ENCODE measurements around the gene NUDCD3.

NUDCD3 gene

DNA sequence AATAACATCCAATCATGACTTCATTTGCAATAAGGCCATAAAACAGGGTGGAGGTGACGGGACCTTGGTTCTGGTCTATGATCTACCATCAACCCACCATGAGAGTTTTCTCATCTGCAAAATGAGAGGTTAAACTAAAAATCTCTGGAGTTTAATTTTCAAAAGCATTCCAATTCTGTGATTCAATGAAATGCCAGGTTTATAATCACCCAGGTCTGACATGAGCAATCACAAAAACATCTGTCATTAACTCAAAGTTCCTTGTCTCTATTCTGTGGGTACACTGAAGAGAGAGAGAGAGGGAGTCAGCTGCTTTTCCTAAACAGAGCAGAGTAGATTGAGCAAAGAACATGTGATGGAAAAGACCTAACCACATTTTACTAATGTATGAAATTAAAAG lies 75.4 kb downstream of the NUDCD3 start:
- Histone ChIP-seq H3K9me3 (ENCODE audit: insufficient read depth, low read depth, low read length) (peaks cover 11% of the 10 kb centered on the region), H3K4me1 (ENCODE audit: insufficient read depth, low read length) (no peaks in the 10 kb centered on the region)
- WGBS, result 94% methylated on average over 1 of the region's 1 CpG

DNA sequence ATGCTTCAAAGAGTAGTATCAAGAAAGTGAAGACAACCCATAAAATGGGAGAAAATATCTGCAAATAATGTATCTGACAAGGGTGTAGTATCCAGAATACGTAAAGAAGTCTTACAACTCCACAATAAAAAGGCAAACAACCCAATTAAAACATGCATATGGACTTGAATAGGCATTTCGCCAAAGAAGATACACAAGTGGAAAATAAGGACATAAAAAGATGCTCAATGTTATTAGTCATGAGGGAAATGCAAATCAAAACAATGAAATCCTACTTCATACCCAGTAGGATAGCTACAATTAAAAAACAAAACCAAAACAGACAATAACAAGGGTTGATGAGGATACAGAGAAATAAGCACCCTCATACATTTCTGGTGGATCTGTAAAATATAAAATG lies 79.2 kb downstream of the NUDCD3 start:
- Histone ChIP-seq H3K4me1 (ENCODE audit: insufficient read depth, low read length) (peaks cover 25% of the 10 kb centered on the region), H3K9ac (ENCODE audit: low read depth, low read length) (no peak overlapping the region), H3K9me3 (ENCODE audit: insufficient read depth, low read depth, low read length) (peaks cover 11% of the 10 kb centered on the region), H3K27ac (ENCODE audit: low read depth, low read length) (no peak overlapping the region), H3K27me3 (ENCODE audit: insufficient read depth, low read length) (no peaks in the 10 kb centered on the region), H3K36me3 (ENCODE audit: insufficient read depth, low read length) (peaks cover 9% of the 10 kb centered on the region; the same call in 1 of the 2 replicates), H3K4me3 (ENCODE audit: low read length) (no peak overlapping the region)
- no CpG with 5 or more reads among the region's 2 CpGs for WGBS

More for the DNA sequence above, 75.4 kb downstream of the NUDCD3 start:
- Histone ChIP-seq H3K27me3 (ENCODE audit: insufficient read depth, low read length) (no peaks in the 10 kb centered on the region), H3K27ac (ENCODE audit: low read depth, low read length) (no peak overlapping the region), H3K36me3 (ENCODE audit: insufficient read depth, low read length) (peaks cover 9% of the 10 kb centered on the region; the same call in 1 of the 2 replicates), H3K4me3 (ENCODE audit: low read length) (no peak overlapping the region), H3K9ac (ENCODE audit: low read depth, low read length) (no peak overlapping the region)

DNA sequence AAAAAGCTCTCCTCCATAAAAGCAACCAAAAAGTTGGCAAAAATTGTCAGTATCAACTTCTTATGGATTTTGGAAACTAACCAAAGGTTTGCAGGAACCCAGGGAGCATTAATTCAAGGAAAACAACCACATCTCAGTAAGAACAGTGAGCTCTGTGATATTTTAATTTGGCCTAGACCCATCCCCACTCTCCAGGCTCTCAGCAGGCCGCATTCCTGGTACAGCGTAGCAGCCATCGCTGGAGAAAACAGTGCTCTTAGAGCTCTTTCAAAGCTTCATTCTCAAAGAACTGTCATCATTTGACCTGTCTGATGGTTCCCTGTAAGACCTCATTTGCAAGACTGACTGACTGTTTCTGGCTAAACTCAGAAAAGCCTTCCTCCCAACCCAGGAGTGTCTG lies 81.9 kb downstream of the NUDCD3 start:
- Histone ChIP-seq H3K4me1 (ENCODE audit: insufficient read depth, low read length) (peaks cover 25% of the 10 kb centered on the region), H3K27me3 (ENCODE audit: insufficient read depth, low read length) (no peaks in the 10 kb centered on the region), H3K9me3 (ENCODE audit: insufficient read depth, low read depth, low read length) (peaks cover 11% of the 10 kb centered on the region), H3K36me3 (ENCODE audit: insufficient read depth, low read length) (peaks cover 11% of the 10 kb centered on the region; the same call in 1 of the 2 replicates), H3K9ac (ENCODE audit: low read depth, low read length) (no peak overlapping the region), H3K27ac (ENCODE audit: low read depth, low read length) (peak overlapping the region; percentile 76; the same call in 1 of the 2 replicates), H3K4me3 (ENCODE audit: low read length) (no peak overlapping the region)
- WGBS, result 7% methylated on average over 3 of the region's 3 CpGs

DNA sequence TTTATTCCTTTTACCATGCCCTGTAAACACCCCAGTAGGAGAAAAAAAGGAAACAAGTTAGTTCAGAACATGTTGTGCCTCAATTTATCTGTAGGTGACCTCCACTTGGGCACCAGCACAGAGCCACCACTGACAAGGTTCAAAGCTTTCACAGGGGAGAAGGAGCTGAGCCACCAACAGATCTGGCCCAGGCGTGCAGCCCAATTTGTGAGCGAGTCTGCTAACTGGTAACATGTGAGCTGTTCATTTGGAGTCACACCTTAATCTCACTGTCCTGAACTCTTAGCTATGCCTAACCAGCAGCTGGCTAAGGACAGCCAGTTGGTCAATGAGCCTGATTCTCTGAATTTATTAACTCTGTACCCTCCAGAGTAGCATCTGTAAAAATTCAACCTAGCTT lies 86.7 kb downstream of the NUDCD3 start:
- H3K9ac ChIP-seq (ENCODE audit: low read depth, low read length), result no peak overlapping the region
- H3K27me3 ChIP-seq (ENCODE audit: insufficient read depth, low read length), result no peaks in the 10 kb centered on the region
- no peak overlapping the region for H3K4me3 ChIP-seq (ENCODE audit: low read length)
- H3K27ac ChIP-seq (ENCODE audit: low read depth, low read length), result no peak overlapping the region
- H3K36me3 ChIP-seq (ENCODE audit: insufficient read depth, low read length), result 0 out of 2 replicates have a peak, but pooled peaks cover 12% of the 10 kb centered on the region
- WGBS, result 94% methylated on average over 2 of the region's 2 CpGs
- H3K9me3 ChIP-seq (ENCODE audit: insufficient read depth, low read depth, low read length), result no peaks in the 10 kb centered on the region
- H3K4me1 ChIP-seq (ENCODE audit: insufficient read depth, low read length), result peaks cover 13% of the 10 kb centered on the region

DNA sequence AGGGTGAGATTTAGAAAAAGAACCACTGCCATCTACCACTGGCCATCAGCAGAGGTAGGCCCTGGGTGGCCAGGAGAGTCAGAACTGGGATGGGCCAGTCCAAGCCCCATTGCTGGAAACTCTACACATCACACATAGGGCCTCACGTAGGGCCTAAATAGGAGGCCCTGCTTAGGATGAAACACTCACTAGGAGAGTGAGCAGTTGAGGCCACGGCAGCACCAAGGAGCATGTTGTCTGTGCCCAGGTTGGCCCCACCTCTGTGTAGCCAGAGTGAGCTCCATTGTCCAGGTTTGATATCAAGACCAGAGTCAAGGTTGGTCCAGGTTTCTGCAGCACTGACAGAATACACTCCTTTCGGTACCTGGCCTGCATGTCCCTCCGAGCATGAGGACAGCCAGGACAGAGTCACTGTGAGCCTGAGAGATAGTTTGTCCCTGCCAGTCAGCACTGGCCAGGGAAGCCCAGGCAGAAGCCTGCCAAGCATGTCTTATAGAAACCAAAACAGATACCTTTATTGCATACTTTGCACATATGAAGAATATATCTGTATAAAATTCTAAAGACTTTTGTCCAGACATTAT lies 87.2 kb downstream of the NUDCD3 start:
- Histone ChIP-seq H3K27ac (ENCODE audit: low read depth, low read length) (no peak overlapping the region), H3K4me1 (ENCODE audit: insufficient read depth, low read length) (peaks cover 8% of the 10 kb centered on the region), H3K27me3 (ENCODE audit: insufficient read depth, low read length) (no peaks in the 10 kb centered on the region), H3K36me3 (ENCODE audit: insufficient read depth, low read length) (0 out of 2 replicates have a peak, but pooled peaks cover 17% of the 10 kb centered on the region), H3K9ac (ENCODE audit: low read depth, low read length) (no peak overlapping the region), H3K4me3 (ENCODE audit: low read length) (no peak overlapping the region), H3K9me3 (ENCODE audit: insufficient read depth, low read depth, low read length) (no peaks in the 10 kb centered on the region)
- 95% methylated on average over 4 of the region's 4 CpGs for WGBS

DNA sequence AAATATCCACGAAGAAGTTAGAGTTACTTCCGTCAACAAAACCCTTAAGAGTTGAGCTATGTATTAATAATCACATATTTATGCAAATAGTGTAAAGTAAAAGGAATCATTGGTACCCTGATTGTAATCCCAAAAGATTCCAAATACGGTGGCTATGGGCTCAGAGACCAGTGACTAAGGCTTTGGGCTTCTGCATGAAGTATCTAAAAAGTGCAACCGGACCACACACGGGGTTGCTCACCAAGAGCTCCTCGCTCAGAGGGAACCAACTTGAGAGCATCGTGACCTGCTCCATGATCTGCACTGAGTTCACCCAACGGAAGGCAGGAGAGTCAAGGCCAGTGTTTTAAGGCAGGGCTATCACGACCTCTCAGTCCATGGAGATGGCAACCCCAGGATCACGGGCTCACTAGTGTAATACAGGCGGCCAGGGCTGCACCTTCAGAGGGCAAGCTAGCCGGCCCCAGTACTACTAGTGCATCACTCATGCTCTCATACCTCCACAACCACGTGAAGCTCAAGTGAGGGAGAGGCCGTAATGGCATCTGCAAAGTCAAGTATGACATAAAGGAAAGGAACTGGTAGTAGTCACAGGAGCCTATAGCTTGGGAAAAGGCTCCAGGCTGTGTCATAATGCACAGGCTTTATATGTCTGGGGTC lies 87.9 kb downstream of the NUDCD3 start:
- no peak overlapping the region for H3K9ac ChIP-seq (ENCODE audit: low read depth, low read length)
- no peaks in the 10 kb centered on the region for H3K27me3 ChIP-seq (ENCODE audit: insufficient read depth, low read length)
- no peak overlapping the region for H3K27ac ChIP-seq (ENCODE audit: low read depth, low read length)
- 96% methylated on average over 12 of the region's 14 CpGs for WGBS
- H3K4me1 ChIP-seq (ENCODE audit: insufficient read depth, low read length), result 0 out of 2 replicates have a peak, but pooled peaks cover under 1% of the 10 kb centered on the region
- no peak overlapping the region for H3K4me3 ChIP-seq (ENCODE audit: low read length)
- no peaks in the 10 kb centered on the region for H3K9me3 ChIP-seq (ENCODE audit: insufficient read depth, low read depth, low read length)
- H3K36me3 ChIP-seq (ENCODE audit: insufficient read depth, low read length), result 0 out of 2 replicates have a peak, but pooled peaks cover 18% of the 10 kb centered on the region

DNA sequence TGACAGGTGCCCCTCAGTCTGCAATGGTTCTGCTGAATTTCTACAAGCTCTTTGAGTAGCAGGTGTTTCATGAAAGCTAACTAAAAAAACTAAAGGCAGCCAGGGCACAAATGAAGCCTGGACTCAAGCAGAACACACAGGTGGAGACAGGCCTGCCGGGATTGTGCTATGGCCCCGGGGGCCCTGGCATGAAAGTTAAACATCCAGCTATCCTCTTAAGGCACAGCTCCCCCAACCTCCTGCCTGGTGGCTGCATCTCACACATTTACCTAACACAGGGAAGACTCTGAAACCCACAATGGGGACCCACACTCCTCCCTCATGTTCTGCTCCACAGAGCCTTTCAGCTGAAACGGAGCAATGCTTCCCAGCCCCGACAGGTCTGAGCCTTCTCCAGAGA lies 88.8 kb downstream of the NUDCD3 start:
- Histone ChIP-seq H3K4me3 (ENCODE audit: low read length) (no peak overlapping the region), H3K27ac (ENCODE audit: low read depth, low read length) (no peak overlapping the region), H3K9me3 (ENCODE audit: insufficient read depth, low read depth, low read length) (no peaks in the 10 kb centered on the region), H3K4me1 (ENCODE audit: insufficient read depth, low read length) (no peaks in the 10 kb centered on the region), H3K36me3 (ENCODE audit: insufficient read depth, low read length) (0 out of 2 replicates have a peak, but pooled peaks cover 18% of the 10 kb centered on the region), H3K27me3 (ENCODE audit: insufficient read depth, low read length) (no peaks in the 10 kb centered on the region), H3K9ac (ENCODE audit: low read depth, low read length) (no peak overlapping the region)
- 96% methylated on average over 4 of the region's 4 CpGs for WGBS

DNA sequence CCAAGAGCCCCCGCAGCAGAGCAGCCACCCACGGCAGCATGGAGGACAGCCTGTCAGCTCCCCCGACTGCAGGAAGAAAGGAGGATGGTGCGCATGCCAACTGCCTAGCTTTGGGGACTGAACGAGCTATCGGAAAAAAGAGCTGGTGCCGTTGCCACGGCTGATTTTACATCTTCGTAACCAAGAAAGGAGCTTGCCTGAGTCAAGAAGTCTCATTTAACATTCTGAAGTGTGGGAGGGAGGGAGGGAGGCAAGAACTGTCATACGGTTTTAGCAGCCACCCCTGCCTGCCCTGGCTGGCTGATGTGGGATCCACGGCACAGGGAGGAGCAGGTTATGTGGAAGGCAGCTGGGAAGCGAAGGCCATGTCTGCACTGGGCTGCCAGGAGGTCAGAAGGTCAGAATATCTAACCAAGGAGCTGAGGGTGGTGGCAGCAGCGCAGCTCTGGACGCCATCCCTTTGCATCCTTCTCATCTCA lies 90.4 kb downstream of the NUDCD3 start:
- Histone ChIP-seq H3K4me3 (ENCODE audit: low read length) (no peak overlapping the region), H3K9me3 (ENCODE audit: insufficient read depth, low read depth, low read length) (no peaks in the 10 kb centered on the region), H3K4me1 (ENCODE audit: insufficient read depth, low read length) (no peaks in the 10 kb centered on the region), H3K27ac (ENCODE audit: low read depth, low read length) (no peak overlapping the region), H3K36me3 (ENCODE audit: insufficient read depth, low read length) (0 out of 2 replicates have a peak, but pooled peaks cover 18% of the 10 kb centered on the region), H3K9ac (ENCODE audit: low read depth, low read length) (no peak overlapping the region), H3K27me3 (ENCODE audit: insufficient read depth, low read length) (no peaks in the 10 kb centered on the region)
- WGBS, result 94% methylated on average over 14 of the region's 14 CpGs

DNA sequence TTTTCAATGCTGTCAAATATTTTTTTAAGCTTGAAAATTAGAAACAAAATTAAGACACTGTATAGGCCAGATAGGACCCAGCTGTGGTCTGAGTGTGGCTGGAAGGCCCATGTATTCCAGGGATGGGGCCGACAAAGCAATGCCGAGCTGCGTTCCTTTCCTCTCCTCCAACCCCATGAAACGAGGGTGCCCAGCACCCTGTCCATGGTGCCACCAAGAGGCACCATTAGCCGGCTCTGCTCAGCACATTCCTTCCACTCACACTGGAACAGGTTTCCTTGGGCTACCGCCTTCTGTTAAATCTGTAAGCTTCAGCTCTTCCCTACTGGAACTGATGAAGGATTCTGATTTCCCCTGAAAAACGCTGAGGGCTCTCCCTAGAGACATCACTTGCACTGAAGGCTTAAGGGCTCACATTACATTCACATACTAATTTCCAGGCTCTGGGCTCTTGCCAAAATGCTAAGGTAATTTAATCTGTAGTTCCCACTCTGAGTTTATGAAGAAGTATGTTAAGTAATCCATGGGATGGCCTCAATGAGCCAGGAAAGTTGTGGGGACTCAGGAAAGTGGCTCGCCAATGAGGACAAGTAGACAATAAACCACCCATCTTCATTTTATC lies 91.4 kb downstream of the NUDCD3 start:
- Histone ChIP-seq H3K27ac (ENCODE audit: low read depth, low read length) (no peak overlapping the region), H3K4me1 (ENCODE audit: insufficient read depth, low read length) (no peaks in the 10 kb centered on the region), H3K27me3 (ENCODE audit: insufficient read depth, low read length) (no peaks in the 10 kb centered on the region), H3K36me3 (ENCODE audit: insufficient read depth, low read length) (0 out of 2 replicates have a peak, but pooled peaks cover 18% of the 10 kb centered on the region), H3K9me3 (ENCODE audit: insufficient read depth, low read depth, low read length) (no peaks in the 10 kb centered on the region), H3K9ac (ENCODE audit: low read depth, low read length) (no peak overlapping the region), H3K4me3 (ENCODE audit: low read length) (no peak overlapping the region)
- 94% methylated on average over 7 of the region's 8 CpGs for WGBS

DNA sequence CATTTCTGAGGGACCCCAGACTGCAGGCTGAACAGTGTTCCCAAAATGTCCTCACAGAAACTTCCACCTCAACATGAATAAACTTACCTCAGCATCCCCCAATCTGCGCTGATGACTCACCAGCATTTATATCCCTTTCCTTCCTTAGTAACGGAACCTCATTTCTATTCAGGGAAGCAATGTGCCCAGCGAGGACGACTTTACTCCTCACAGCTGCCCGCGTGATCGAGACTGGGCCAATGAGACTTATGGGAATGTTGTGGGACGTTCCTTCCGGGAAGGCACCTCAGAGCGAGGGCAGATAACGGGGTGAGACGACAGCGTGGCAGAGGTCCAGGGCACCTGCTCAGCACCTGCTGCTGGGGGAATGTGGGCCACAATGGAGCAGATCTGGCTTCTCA lies 91.9 kb downstream of the NUDCD3 start:
- 96% methylated on average over 13 of the region's 13 CpGs for WGBS
- Histone ChIP-seq H3K4me3 (ENCODE audit: low read length) (no peak overlapping the region), H3K36me3 (ENCODE audit: insufficient read depth, low read length) (0 out of 2 replicates have a peak, but pooled peaks cover 14% of the 10 kb centered on the region)

DNA sequence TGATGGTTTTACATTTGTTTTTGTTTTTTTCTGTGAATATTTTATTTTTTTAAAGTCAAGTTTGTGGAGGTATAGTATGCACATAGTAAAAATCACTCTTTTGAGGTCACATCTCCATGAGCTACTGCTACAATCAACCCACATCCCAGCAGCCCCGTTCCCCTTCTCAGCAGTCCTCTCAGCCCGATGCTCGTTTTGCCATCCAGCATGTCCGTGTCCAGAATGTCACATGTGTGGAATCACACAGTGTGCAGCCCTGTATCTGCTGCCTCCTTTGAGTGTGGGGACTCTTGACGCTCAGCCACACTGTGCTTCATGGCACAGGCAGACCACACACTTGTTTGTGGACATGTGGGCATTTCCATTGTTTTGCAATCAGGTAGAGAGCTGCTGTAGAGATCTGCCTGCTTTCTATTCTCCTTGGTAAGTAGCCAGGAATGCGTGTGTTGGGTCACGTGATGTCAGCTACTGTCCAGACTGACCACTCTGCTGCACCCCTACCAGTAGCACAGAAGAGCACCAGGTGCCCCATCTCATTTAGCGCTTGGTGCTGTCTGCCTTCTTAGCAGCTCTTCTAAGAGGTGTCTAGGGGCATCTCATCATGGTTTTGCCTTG lies 93.4 kb downstream of the NUDCD3 start:
- Histone ChIP-seq H3K9me3 (ENCODE audit: insufficient read depth, low read depth, low read length) (no peaks in the 10 kb centered on the region), H3K4me3 (ENCODE audit: low read length) (no peak overlapping the region), H3K27me3 (ENCODE audit: insufficient read depth, low read length) (no peaks in the 10 kb centered on the region), H3K27ac (ENCODE audit: low read depth, low read length) (no peak overlapping the region), H3K36me3 (ENCODE audit: insufficient read depth, low read length) (peaks cover 12% of the 10 kb centered on the region; the same call in 1 of the 2 replicates), H3K9ac (ENCODE audit: low read depth, low read length) (no peak overlapping the region), H3K4me1 (ENCODE audit: insufficient read depth, low read length) (no peaks in the 10 kb centered on the region)
- WGBS, result 94% methylated on average over 8 of the region's 8 CpGs

More for the DNA sequence above, 91.9 kb downstream of the NUDCD3 start:
- Histone ChIP-seq H3K9me3 (ENCODE audit: insufficient read depth, low read depth, low read length) (no peaks in the 10 kb centered on the region), H3K9ac (ENCODE audit: low read depth, low read length) (no peak overlapping the region), H3K27me3 (ENCODE audit: insufficient read depth, low read length) (no peaks in the 10 kb centered on the region), H3K4me1 (ENCODE audit: insufficient read depth, low read length) (no peaks in the 10 kb centered on the region), H3K27ac (ENCODE audit: low read depth, low read length) (no peak overlapping the region)

Measured in HUES64 (cell line).